AG04449 (cell line): ENCODE results near the gene ZBTB7B.

Source experiments
- CTCF ChIA-PET: fragments of 350-600 bp; formaldehyde crosslinking; extraction: SDS; loops from one replicate; lab custom pipeline; 2021; ENCODE audit warnings: antibody characterized with exemption; lab: Yijun Ruan, JAX
- POLR2A ChIA-PET: fragments of 400-600, 350-600 bp; formaldehyde crosslinking; extraction: SDS; loops from one replicate; lab custom pipeline; 2020; ENCODE audit warnings: antibody characterized with exemption, inconsistent platforms; lab: Yijun Ruan, JAX
- DNase-seq: peaks from one replicate; pipeline ENCODE4 v3.0.0-alpha.2; 2010; ENCODE audit warnings: low read depth, low spot score
- H3K4me3 ChIP-seq: 2 replicates; pipeline ENCODE4 v1.5.1; 2011; ENCODE audit warnings: low read depth, mild to moderate bottlenecking, control low read depth, low read length
- TF ChIP-seq, protein P1 (sequence below): IDR thresholded peaks from one replicate; pipeline ENCODE4 v1.5.1; 2011; ENCODE audit warnings: mild to moderate bottlenecking, moderate library complexity, low read length, control low read depth, inconsistent platforms; ENCODE audit not compliant: insufficient read depth; ENCODE audit errors: missing control alignments

Gene ZBTB7B

GRCh38 chr1:155030899-155031298, 28.3 kb downstream of the ZBTB7B start:
- ChIA-PET POLR2A (interaction anchor here (1.1 kb wide), 1 partner anchor 14 kb away, joined by 3 read pairs; no protein-coding TSS in a partner anchor), CTCF (interaction anchor here (0.9 to 9.3 kb wide), 5 partner anchors 12 to 69 kb away, joined by 3 to 85 read pairs (median 3); partner anchors contain the start of genes ADAM15 and PYGO2)
- TF ChIP-seq, protein P1, sequence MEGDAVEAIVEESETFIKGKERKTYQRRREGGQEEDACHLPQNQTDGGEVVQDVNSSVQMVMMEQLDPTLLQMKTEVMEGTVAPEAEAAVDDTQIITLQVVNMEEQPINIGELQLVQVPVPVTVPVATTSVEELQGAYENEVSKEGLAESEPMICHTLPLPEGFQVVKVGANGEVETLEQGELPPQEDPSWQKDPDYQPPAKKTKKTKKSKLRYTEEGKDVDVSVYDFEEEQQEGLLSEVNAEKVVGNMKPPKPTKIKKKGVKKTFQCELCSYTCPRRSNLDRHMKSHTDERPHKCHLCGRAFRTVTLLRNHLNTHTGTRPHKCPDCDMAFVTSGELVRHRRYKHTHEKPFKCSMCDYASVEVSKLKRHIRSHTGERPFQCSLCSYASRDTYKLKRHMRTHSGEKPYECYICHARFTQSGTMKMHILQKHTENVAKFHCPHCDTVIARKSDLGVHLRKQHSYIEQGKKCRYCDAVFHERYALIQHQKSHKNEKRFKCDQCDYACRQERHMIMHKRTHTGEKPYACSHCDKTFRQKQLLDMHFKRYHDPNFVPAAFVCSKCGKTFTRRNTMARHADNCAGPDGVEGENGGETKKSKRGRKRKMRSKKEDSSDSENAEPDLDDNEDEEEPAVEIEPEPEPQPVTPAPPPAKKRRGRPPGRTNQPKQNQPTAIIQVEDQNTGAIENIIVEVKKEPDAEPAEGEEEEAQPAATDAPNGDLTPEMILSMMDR = no peak
- DNase-seq = no peak
- H3K4me3 ChIP-seq = no peak overlapping the region

- TF ChIP-seq, protein P1 = no peak
- DNase-seq = no peak
- no peak overlapping the region for H3K4me3 ChIP-seq
- ChIA-PET POLR2A (no interaction called here), CTCF (interaction anchor here (1.0 to 9.3 kb wide), 6 partner anchors 12 to 29 kb away, joined by 3 to 85 read pairs (median 4); no protein-coding TSS in a partner anchor)
These were observed 30.3 kb downstream of the ZBTB7B start for GRCh38 chr1:155032886-155033285.

DNA sequence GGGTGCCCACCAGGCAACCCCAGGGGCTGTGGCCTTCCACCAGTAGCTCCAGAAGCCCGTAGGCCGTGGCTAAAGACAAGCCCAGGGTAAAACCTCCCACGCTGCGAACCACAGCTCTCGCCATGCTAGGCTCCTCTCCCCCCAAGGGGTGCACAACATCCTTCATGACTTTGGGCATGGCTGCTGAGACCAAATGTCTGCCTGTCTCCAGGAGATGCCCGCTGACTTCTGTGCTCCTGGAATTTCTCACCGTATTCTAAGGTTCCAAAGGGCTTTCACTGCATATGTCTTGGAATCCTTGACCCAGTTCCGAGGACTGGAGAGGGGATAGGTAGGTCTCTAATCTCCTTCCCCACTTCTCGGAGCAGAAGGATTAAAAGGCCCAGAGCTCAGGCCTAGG, 30.9 kb downstream of the ZBTB7B start, which contains the start of the genes DCST1 and DCST2:
Gene DCST1 (plus strand): TSS at position 301 of the 400 bp plus-strand sequence. CDS start 213 bp downstream, outside the sequence.
Gene DCST2 (minus strand): TSS at position 258 of the 400 bp plus-strand sequence. CDS start 80 bp downstream, at position 178.
- TF ChIP-seq, protein P1 = no peak
- CTCF ChIA-PET = interaction anchor here (1.0 to 9.3 kb wide), 8 partner anchors 11 to 34 kb away, joined by 3 to 85 read pairs (median 4); no protein-coding TSS in a partner anchor

GRCh38 chr1:155034318-155035208, 32.0 kb downstream of the ZBTB7B start:
- CTCF ChIA-PET = interaction anchor here (0.9 to 9.3 kb wide), 6 partner anchors 10 to 90 kb away, joined by 3 to 85 read pairs (median 4); partner anchors contain the start of gene ADAM15
- POLR2A ChIA-PET = no interaction called here

More for the DNA sequence above, 30.9 kb downstream of the ZBTB7B start, which contains the start of the genes DCST1 and DCST2:
- POLR2A ChIA-PET = no interaction called here
- no peak within 1 kb of the TSS for H3K4me3 ChIP-seq
- DNase-seq = no peak

DNA sequence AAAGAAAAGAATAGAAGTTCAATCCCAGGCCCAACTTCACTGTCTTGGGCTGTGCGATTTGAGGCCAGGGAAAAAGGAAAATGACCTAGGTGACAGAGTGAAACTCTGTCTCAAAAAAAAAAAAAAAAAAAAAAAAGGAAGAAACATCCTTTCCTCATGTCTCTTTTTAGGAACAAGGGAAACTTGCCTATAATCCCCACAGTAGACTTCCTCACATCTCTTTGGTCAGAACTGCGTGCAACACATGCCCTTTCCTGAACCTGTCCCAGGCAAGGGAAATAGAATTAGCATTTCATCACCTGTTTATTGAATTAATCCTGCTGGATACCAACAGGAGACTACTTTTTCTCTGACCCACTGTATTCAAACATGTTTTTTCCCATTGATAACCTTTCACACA, 33.3 kb downstream of the ZBTB7B start:
- TF ChIP-seq, protein P1 = no peak
- DNase-seq = no peak
- POLR2A ChIA-PET = no interaction called here
- CTCF ChIA-PET = interaction anchor here (1.7 to 20.6 kb wide), 3 partner anchors 9 to 24 kb away, joined by 7 to 433 read pairs (median 85); partner anchors contain the start of gene EFNA4
- no peak overlapping the region for H3K4me3 ChIP-seq

More at GRCh38 chr1:155034318-155035208, 32.0 kb downstream of the ZBTB7B start:
- DNase-seq = no peak
- TF ChIP-seq, protein P1 = no peak
- H3K4me3 ChIP-seq = no peak overlapping the region
